ENCODE data around the gene CFAP68. TPM values are rescaled to one million over a fixed set of nuclear protein-coding genes. Genes with fewer than 3 reads are reported as not detected.

Gene CFAP68
- total RNA-seq, 1 experiment from 2014 or later, result 23.4 TPM

DNA sequence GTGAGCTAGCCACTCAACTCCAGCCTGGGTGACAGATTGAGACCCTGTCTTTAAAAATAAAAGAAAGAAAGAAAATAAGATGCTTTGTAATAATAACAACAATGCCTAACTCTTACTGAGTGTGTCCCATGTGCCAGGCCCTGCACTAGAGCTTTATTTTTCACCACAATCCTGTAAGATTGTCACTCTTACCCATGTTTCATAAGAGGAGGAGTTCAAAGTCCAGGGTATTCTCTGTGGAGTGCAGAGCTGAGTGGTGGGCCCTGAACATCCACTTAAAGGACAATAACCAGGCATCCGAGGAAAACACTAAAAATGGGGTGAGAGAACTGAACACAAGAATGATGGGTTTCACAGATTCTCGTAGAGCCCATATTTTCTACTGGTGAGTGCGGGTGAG, 38.4 kb downstream of the CFAP68 start:
- no peaks in the 10 kb centered on the region for H3K9me3 Mint-ChIP-seq
- Histone ChIP-seq H3K56ac (ENCODE audit: insufficient read length, low read depth, low read length) (no peak overlapping the region), H2BK12ac (ENCODE audit: insufficient read length, low read depth, low read length) (no peak overlapping the region), H3K4ac (ENCODE audit: low read depth, low read length) (no peak overlapping the region), H3K23ac (ENCODE audit: insufficient read length, low read depth, low read length) (no peak overlapping the region), H3K79me2 (ENCODE audit: insufficient read depth, low read length) (no peaks in the 10 kb centered on the region), H3K4me2 (ENCODE audit: insufficient read depth, insufficient read length, low read length) (no peak overlapping the region), H4K20me1 (ENCODE audit: control insufficient read depth, insufficient read depth, insufficient read length) (no peaks in the 10 kb centered on the region), H3K23me2 (ENCODE audit: insufficient read length, low read depth, low read length, poor library complexity, severe bottlenecking) (no peaks in the 10 kb centered on the region), H4K91ac (ENCODE audit: insufficient read length, low read depth, low read length) (no peak overlapping the region), H3K14ac (ENCODE audit: insufficient read depth, low read length) (no peak overlapping the region), H3K79me1 (ENCODE audit: insufficient read depth, low read depth, low read length, poor library complexity, severe bottlenecking) (no peaks in the 10 kb centered on the region), H3K9me3 (ENCODE audit: control insufficient read depth, low read depth, low read length) (no peaks in the 10 kb centered on the region), H3K27me3 (ENCODE audit: insufficient read depth, low read length) (no peaks in the 10 kb centered on the region), H4K8ac (replicated peaks; ENCODE audit: insufficient read length, low read depth, low read length) (no peak overlapping the region), H3K18ac (ENCODE audit: insufficient read length, low read depth, low read length) (no peak overlapping the region), H2BK15ac (ENCODE audit: low read depth, low read length) (no peak overlapping the region), H2AFZ (ENCODE audit: low read length) (peak overlapping the region; percentile 32), H2BK20ac (ENCODE audit: low read depth, low read length, poor library complexity, severe bottlenecking) (no peak overlapping the region), H3K27ac (ENCODE audit: insufficient read length, low read depth, low read length) (no peak overlapping the region), H2BK5ac (ENCODE audit: insufficient read length, low read length) (no peak overlapping the region), H3K4me1 (ENCODE audit: insufficient read depth, low read length) (no peaks in the 10 kb centered on the region), H4K5ac (ENCODE audit: insufficient read length, low read depth, low read length) (no peak overlapping the region), H2BK120ac (ENCODE audit: low read depth, low read length, poor library complexity, severe bottlenecking) (no peak overlapping the region), H3T11ph (ENCODE audit: low read length) (no peak overlapping the region), H3K9ac (ENCODE audit: extremely low read depth, insufficient read length, low read length) (peak overlapping the region; percentile 9), H2AK5ac (ENCODE audit: insufficient read length, low read length) (no peak overlapping the region)
- H3K27ac Mint-ChIP-seq, result peak overlapping the region in 1 of 3 experiments; percentile 40; a peak in 1 of 7 replicates
- no peaks in the 10 kb centered on the region for H3K36me3 Mint-ChIP-seq (ENCODE audit: insufficient read depth in 1 of 3, low read depth in 3 of 3)
- H3K4me1 Mint-ChIP-seq, result peaks cover 17 to 29% of the 10 kb centered on the region in 2 experiments
- DNase-seq, result no peak
- no CpG with 5 or more reads among the region's 3 CpGs for WGBS (ENCODE audit: extremely low coverage, insufficient read length, low lambda C conversion rate)
- H3K27me3 Mint-ChIP-seq (ENCODE audit: low read depth), result no peaks in the 10 kb centered on the region
- no peak overlapping the region for H3K4me3 Mint-ChIP-seq
- no peak for TF ChIP-seq CTCF (conservative IDR thresholded peaks at IDR 0.05)

Measured in H9 (cell line).